ENCODE measurements around the gene SEC63.

DNA sequence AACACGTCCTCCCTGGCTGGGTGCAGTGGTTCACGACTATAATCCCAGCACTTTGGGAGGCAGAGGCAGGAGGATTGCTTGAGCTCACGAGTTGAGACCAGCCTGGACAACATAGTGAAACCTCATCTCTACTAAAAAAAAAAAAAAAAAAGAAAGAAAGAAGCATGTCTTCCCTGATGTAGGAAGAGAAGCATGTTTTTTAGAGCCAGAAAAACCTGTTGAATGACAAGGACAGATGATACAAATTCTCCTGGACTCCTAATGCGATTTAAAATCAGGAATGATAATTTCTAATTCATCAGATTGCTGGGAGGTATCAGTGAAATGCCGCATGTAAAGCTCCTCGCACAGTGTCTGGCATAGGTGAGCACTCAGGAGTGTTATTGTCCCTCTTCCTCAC, 23.7 kb upstream of the SEC63 start:
- TF ChIP-seq ARNT (IDR thresholded peaks at IDR 0.05) (no peak), FOXM1 (IDR thresholded peaks at IDR 0.05; ENCODE audit: borderline replicate concordance) (no peak), TARDBP (IDR thresholded peaks at IDR 0.05) (no peak), HDGF (IDR thresholded peaks at IDR 0.05; ENCODE audit: borderline replicate concordance) (no peak), CTBP1 (IDR thresholded peaks at IDR 0.05; ENCODE audit: borderline replicate concordance) (no peak)
